Liver (tissue), 3 donors: ENCODE data around the gene ATOX1.

Source experiments
- CTCF ChIP-seq: fragments of 150-350 bp; IDR thresholded peaks from 2 replicates; pipeline ENCODE4 v1.5.1; 2017; ENCODE audit warnings: improper control_type of control experiment, low read depth, low read length; ENCODE audit not compliant: missing input control
- EGR1 ChIP-seq, 2 donors: IDR thresholded peaks; 2 replicates each; pipeline ENCODE4 v1.6.1; 2016 to 2018; ENCODE audit warnings: antibody characterized with exemption in 2 of 2, low read depth in 2 of 2
- FOXA2 ChIP-seq: IDR thresholded peaks from 2 replicates; pipeline ENCODE4 v1.6.1; 2016; ENCODE audit warnings: antibody characterized with exemption
- GABPA ChIP-seq, 2 donors: IDR thresholded peaks in 1 of 2; conservative IDR thresholded peaks in 1 of 2; 2 replicates each; pipeline ENCODE4 v1.6.1; 2016; ENCODE audit warnings: antibody characterized with exemption in 2 of 2, mild to moderate bottlenecking in 1 of 2, moderate library complexity in 1 of 2
- HNF4A ChIP-seq, 2 donors: conservative IDR thresholded peaks; 2 replicates each; pipeline ENCODE4 v1.6.1; 2016; ENCODE audit warnings: antibody characterized with exemption in 2 of 2, mild to moderate bottlenecking in 2 of 2
- HNF4G ChIP-seq: IDR thresholded peaks from 2 replicates; pipeline ENCODE4 v1.6.1; 2016; ENCODE audit warnings: antibody characterized with exemption
- MAX ChIP-seq: IDR thresholded peaks from 2 replicates; pipeline ENCODE4 v1.6.1; 2016; ENCODE audit warnings: antibody characterized with exemption
- RAD21 ChIP-seq, 2 donors: IDR thresholded peaks; 2 replicates each; pipeline ENCODE4 v1.6.1; 2016; ENCODE audit warnings: antibody characterized with exemption in 2 of 2, mild to moderate bottlenecking in 2 of 2
- REST ChIP-seq: IDR thresholded peaks from 2 replicates; pipeline ENCODE4 v1.6.1; 2016; ENCODE audit warnings: antibody characterized with exemption, mild to moderate bottlenecking
- RXRA ChIP-seq, 2 donors: IDR thresholded peaks; 2 replicates each; pipeline ENCODE4 v1.6.1; 2017 to 2018; ENCODE audit warnings: antibody characterized with exemption in 2 of 2, mild to moderate bottlenecking in 1 of 2
- SP1 ChIP-seq: IDR thresholded peaks from 2 replicates; pipeline ENCODE4 v1.6.1; 2018; ENCODE audit warnings: antibody characterized with exemption, mild to moderate bottlenecking
- YY1 ChIP-seq: IDR thresholded peaks from 2 replicates; pipeline ENCODE4 v1.6.1; 2016; ENCODE audit warnings: antibody characterized with exemption, mild to moderate bottlenecking
- donor health status: healthy.
- donor health status: healthy.

GRCh38 chr5:151730381-151730780, 28.1 kb downstream of the ATOX1 start:
- TF ChIP-seq YY1: no peak
- no peak for TF ChIP-seq FOXA2
- no peak for TF ChIP-seq RXRA (IDR thresholded peaks at IDR 0.05)
- TF ChIP-seq HNF4G: no peak
- TF ChIP-seq RAD21 (IDR thresholded peaks at IDR 0.05): no peak
- TF ChIP-seq MAX: no peak
- TF ChIP-seq EGR1 (IDR thresholded peaks at IDR 0.05; ENCODE audit: low read depth in 2 of 2): no peak
- TF ChIP-seq GABPA (IDR thresholded peaks at IDR 0.05 in 1 of 2, conservative IDR thresholded peaks at IDR 0.05 in 1 of 2): no peak
- no peak for TF ChIP-seq HNF4A (conservative IDR thresholded peaks at IDR 0.05)
- TF ChIP-seq REST: no peak
- no peak for TF ChIP-seq CTCF
- no peak for TF ChIP-seq SP1
